ENCODE results near the gene RTL10.

DNA sequence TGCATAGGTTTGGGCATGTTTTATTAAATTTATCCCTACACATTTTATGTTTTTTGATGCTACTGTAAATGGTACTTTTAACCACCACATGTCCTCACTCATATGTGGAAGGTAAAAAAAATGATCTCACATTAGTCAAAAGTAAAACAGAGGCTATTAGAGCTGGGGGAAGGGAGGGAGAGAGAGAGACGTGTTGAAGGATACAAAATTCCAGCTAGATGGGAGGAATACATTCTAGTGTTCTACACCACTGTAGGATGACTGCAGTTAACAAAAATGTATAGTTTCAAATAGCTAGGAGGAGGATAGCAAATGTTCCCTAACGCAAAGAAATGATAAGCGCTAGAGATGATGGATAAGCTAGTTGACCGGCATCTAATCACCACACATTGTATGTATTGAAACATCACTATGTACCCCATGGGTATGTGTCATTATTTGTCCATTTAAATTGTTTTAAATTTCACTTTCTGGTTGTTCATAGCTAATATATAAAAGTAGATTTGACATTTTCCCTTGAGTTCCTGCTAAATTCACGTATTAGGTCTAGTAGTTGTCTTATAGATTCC, 9.9 kb upstream of the RTL10 start:
- TF ChIP-seq, protein P1, sequence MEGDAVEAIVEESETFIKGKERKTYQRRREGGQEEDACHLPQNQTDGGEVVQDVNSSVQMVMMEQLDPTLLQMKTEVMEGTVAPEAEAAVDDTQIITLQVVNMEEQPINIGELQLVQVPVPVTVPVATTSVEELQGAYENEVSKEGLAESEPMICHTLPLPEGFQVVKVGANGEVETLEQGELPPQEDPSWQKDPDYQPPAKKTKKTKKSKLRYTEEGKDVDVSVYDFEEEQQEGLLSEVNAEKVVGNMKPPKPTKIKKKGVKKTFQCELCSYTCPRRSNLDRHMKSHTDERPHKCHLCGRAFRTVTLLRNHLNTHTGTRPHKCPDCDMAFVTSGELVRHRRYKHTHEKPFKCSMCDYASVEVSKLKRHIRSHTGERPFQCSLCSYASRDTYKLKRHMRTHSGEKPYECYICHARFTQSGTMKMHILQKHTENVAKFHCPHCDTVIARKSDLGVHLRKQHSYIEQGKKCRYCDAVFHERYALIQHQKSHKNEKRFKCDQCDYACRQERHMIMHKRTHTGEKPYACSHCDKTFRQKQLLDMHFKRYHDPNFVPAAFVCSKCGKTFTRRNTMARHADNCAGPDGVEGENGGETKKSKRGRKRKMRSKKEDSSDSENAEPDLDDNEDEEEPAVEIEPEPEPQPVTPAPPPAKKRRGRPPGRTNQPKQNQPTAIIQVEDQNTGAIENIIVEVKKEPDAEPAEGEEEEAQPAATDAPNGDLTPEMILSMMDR (IDR thresholded peaks at IDR 0.05; ENCODE audit: poor library complexity), result no peak
- TF ChIP-seq EZH2 (IDR thresholded peaks at IDR 0.05; ENCODE audit: borderline replicate concordance), result no peak
